ENCODE results near the gene C2orf78.
A peak's percentile ranks its signal among the peaks of the same experiment; 100 is the strongest.

The C2orf78 gene

GRCh38 chr2:73838889-73839534 lies 55.0 kb downstream of the C2orf78 start:
- no peak for DNase-seq

DNA sequence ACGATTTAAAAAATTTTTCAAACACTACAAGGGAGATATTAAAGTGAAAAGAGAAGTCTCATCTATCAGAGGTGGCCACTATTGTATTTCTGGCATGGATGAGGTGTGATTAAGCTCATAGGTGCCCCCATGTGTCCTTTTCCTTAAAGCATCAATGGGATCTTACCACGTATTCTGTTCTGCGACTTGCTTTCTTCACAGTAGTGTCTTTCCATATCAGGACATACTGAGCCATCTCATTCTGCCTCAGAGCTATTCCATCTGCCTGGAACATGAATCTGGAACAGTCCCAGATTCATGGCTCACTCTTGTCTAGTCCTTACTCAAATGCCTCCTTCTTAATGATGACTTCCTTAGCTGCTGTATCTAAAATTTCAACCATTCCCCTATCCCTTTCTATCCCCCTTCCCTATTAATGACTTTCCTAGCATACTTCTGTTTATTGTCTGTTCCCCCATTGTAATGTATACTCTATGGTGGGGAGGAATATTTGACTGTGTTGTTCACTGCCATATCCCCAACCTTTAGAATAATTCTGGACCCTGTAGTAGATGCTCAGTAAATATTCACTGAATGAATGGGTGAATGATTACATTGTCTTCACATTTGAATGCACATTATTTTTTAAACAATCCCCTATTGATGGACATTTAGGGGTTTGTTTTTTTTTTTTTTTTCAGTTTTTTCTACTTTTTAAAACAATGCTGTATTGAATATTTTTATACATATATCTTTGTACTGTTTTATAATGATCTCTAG lies 55.8 kb downstream of the C2orf78 start:
- no peak for DNase-seq

DNA sequence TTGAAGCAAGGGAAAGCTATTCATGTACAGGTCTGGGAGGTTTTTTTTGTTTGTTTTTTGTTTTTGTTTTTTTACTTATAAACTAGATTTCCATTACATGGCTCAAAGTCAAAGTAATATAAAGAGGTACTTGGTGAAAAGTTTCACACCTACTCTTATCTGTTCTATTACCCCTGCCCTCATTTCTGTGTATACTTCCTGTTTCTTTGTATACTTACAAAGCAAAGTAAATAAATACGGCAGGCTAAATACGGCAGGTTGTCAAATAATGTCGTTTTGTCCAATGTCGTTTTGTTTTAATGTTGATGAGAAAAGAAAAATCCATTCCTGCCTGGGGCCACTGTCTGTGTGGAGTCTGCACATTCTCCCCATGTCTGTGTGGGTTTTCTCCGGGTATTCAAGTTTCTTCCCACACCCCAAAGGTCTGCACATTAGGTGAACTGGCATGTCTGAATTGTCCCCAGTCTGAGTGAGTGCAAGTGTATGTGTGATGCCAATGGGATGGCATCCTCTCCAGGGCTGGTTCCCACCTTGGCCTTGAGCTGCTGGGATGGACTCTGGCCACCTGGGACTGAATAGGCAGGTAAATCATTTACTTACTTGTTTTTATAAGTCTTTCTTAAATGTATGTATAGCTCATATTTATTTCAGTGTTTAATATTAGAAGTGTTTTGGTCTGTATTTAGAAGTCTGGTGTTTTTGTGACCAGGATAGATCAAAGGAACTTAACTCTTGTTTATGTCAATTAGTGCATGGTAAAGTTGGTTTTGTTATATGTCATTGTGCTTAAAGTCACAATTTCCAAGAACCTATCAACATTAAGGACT lies 58.1 kb downstream of the C2orf78 start:
- no peak for DNase-seq

- no peak for DNase-seq
Measured at GRCh38 chr2:73842739-73843019, 58.7 kb downstream of the C2orf78 start.

GRCh38 chr2:73844087-73844486 lies 60.1 kb downstream of the C2orf78 start:
- no peak for DNase-seq

- DNase-seq: peak; percentile 54 to 82
Measured at GRCh38 chr2:73850009-73850408, 66.0 kb downstream of the C2orf78 start.

DNA sequence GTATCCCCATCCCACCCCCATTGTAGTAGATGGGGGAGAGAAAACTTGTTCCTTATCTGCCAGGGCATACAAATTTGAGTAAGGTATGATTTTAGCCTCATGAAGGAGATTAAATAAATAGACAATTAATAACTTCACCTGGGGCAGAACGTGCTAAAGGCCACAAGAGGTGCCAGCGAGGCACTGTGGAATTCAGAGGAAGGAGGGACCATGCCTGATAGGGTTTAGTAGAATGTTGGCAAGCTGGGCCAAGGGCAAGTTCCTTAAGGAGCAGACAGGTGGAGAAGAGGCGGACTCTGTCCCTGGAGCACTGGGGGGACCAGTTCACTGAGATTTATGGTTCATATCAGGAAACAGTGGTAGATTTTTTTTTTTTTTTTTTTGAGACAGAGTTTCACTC lies 67.3 kb downstream of the C2orf78 start:
- no peak for DNase-seq

DNA sequence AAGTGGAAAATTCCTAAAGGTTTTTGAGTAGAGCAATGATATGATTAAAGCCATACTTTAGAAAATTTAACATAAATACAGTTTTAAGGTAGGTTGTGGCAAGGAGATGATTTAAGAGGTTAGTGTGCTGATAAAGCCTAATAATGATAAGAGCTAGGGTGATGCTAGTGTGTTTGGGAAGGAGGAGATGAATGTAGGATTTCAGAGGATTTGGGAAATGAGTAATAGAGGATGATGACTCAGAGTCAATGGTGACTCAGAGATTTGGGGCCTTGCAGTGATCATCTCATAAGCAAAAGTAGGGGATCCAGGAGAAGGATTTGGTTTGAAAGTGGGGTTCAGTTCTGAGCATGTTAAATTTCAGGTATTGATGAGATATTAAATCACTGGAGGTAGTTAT lies 68.0 kb downstream of the C2orf78 start:
- no peak for DNase-seq

DNA sequence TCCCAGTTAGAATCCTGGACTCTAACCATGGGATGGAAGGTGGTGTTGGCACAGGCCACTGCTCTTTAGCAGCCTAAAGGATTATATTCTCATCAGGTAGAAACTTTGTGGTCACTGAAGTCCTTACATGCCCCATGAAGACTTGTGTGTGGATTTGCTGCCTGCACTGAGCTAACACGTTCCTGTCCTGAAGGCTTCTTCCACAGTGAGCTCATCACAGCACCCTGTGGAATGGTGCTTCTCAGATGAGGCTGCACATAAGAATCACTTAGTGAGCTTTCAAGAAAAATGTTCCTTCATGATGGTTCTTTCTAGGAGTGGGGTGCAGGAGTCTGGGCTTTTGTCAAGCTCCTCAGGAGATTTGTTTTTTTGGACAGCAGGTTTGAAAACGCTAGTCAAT lies 71.5 kb downstream of the C2orf78 start:
- no peak for DNase-seq

DNA sequence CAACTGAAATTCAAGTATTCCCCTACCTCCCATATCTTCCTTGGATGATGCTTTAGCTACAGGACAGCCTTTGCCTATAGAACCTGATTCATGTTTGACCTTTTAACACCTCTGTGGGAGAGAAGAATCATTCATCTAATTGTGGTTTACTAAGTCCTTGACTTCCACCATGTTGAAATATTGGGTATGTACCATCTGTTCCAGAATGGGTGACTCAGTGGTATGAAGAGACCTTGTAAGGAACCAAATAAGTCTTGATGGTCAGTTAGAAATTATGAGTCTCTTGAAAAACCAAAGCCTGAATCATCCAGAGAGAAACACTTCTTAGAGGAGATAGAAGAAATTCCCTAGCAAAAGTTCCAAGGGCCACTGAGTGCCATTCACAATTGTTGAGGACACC lies 72.2 kb downstream of the C2orf78 start:
- no peak for DNase-seq

GRCh38 chr2:73859721-73860586 lies 76.0 kb downstream of the C2orf78 start:
- DNase-seq: no peak

GRCh38 chr2:73862987-73863386 lies 79.0 kb downstream of the C2orf78 start:
- peak in 1 of 2 experiments; percentile 14 for DNase-seq
